SK-N-SH (cell line): ENCODE data around the gene BSN. TPM values are rescaled to one million over a fixed set of nuclear protein-coding genes. Genes with fewer than 3 reads are reported as not detected.

Experiments
- CTCF ChIA-PET: fragments of 300-600, 350-600 bp; formaldehyde crosslinking; extraction: SDS; loops from one replicate; lab custom pipeline; 2021; lab: Yijun Ruan, JAX
- POLR2A ChIA-PET: fragments of 350-600 bp; sonication (Branson Sonifier 250); formaldehyde crosslinking; extraction: SDS; loops from one replicate; lab custom pipeline; 2020; ENCODE audit warnings: antibody characterized with exemption, inconsistent platforms; lab: Yijun Ruan, JAX
- DNase-seq: peaks from one replicate; pipeline ENCODE4 v3.0.0; 2012
- H2AFZ ChIP-seq: fragments of 200-600 bp; sonication (generic); 2 replicates; pipeline ENCODE4 v1.8.1; 2016; ENCODE audit warnings: antibody characterized with exemption, mild to moderate bottlenecking, low read depth
- H3F3A ChIP-seq: fragments of 200-600 bp; sonication (generic); replicated peaks from 2 replicates; pipeline ENCODE3; 2016; ENCODE audit warnings: antibody characterized with exemption, mild to moderate bottlenecking; ENCODE audit not compliant: insufficient read depth
- H3K27ac ChIP-seq, 2 experiments: fragments of 200-500 bp in 1 of 2; fragments of 200-600 bp in 1 of 2; sonication (Bioruptor generic) in 1 of 2; sonication (generic), shearing (Covaris generic) in 1 of 2; 2 replicates each; pipeline versions ENCODE4 v1.5.1 to v1.6.1; 2014 to 2016; ENCODE audit warnings: low read depth in 2 of 2, inconsistent platforms in 1 of 2, low read length in 1 of 2, mild to moderate bottlenecking in 1 of 2, mixed read lengths in 1 of 2
- H3K27me3 ChIP-seq: fragments of 200-600 bp; sonication (generic), shearing (Covaris generic); 2 replicates; pipeline ENCODE4 v1.6.1; 2016; ENCODE audit warnings: mixed run types; ENCODE audit not compliant: insufficient read depth
- H3K36me3 ChIP-seq, 2 experiments: fragments of 200-500 bp in 1 of 2; fragments of 200-600 bp in 1 of 2; sonication (Bioruptor generic) in 1 of 2; sonication (generic) in 1 of 2; replicated peaks in 1 of 2; 2 replicates each; pipeline versions ENCODE3 to v1.5.1; 2014 to 2016; ENCODE audit warnings: low read length in 1 of 2, mild to moderate bottlenecking in 1 of 2; ENCODE audit not compliant: insufficient read depth in 2 of 2, control insufficient read depth in 1 of 2
- H3K4me1 ChIP-seq, 2 experiments: fragments of 200-500 bp in 1 of 2; fragments of 200-600 bp in 1 of 2; sonication (Bioruptor generic) in 1 of 2; sonication (generic), shearing (Covaris generic) in 1 of 2; 2 replicates each; pipeline versions ENCODE4 v1.5.1 to v1.6.1; 2014 to 2016; ENCODE audit warnings: low read depth in 1 of 2, low read length in 1 of 2, mixed run types in 1 of 2; ENCODE audit not compliant: insufficient read depth in 2 of 2, control insufficient read depth in 1 of 2
- H3K4me2 ChIP-seq: fragments of 200-600 bp; sonication (generic), shearing (Covaris generic); 2 replicates; pipeline ENCODE4 v1.6.1; 2017; ENCODE audit warnings: mixed run types
- H3K4me3 ChIP-seq, 2 experiments: fragments of 200-500 bp in 1 of 2; fragments of 200-600 bp in 1 of 2; sonication (Bioruptor generic) in 1 of 2; sonication (generic), shearing (Covaris generic) in 1 of 2; 2 replicates each; pipeline versions ENCODE4 v1.5.1 to v1.8.1; 2014 to 2016; ENCODE audit warnings: low read depth in 2 of 2, inconsistent platforms in 1 of 2, low read length in 1 of 2, mild to moderate bottlenecking in 1 of 2, mixed read lengths in 1 of 2, moderate library complexity in 1 of 2
- H3K79me2 ChIP-seq: fragments of 200-600 bp; sonication (generic); 2 replicates; pipeline ENCODE4 v1.8.1; 2017; ENCODE audit warnings: mild to moderate bottlenecking; ENCODE audit not compliant: insufficient read depth
- H3K9ac ChIP-seq: fragments of 200-600 bp; sonication (generic); 2 replicates; pipeline ENCODE4 v1.6.1; 2017; ENCODE audit warnings: mixed run types
- H3K9me2 ChIP-seq: fragments of 200-600 bp; sonication (generic); 2 replicates; pipeline ENCODE4 v1.6.1; 2017; ENCODE audit warnings: mixed run types
- H3K9me3 ChIP-seq: fragments of 200-600 bp; sonication (generic); 2 replicates; pipeline ENCODE4 v1.6.1; 2017; ENCODE audit warnings: mixed run types, mild to moderate bottlenecking, moderate library complexity
- H4K20me1 ChIP-seq: fragments of 200-600 bp; sonication (generic); 2 replicates; pipeline ENCODE4 v1.6.1; 2017; ENCODE audit warnings: mild to moderate bottlenecking, mixed run types; ENCODE audit not compliant: insufficient read depth
- ELF1 ChIP-seq: IDR thresholded peaks from 2 replicates; pipeline ENCODE4 v1.4.0; 2012
- EP300 ChIP-seq, 2 experiments: IDR thresholded peaks; 2 replicates each; pipeline versions ENCODE4 v1.4.0 to v1.6.1; 2012; ENCODE audit warnings: borderline replicate concordance in 1 of 2, low read depth in 1 of 2, low read length in 1 of 2
- EZH2phosphoT487 ChIP-seq: fragments of 200-600 bp; sonication (generic); IDR thresholded peaks from 2 replicates; pipeline ENCODE4 v1.6.1; 2017; ENCODE audit warnings: low read depth, mixed run types, mild to moderate bottlenecking, antibody characterized with exemption, moderate library complexity, borderline replicate concordance
- FOSL2 ChIP-seq: IDR thresholded peaks from 2 replicates; pipeline ENCODE4 v1.4.0; 2012; ENCODE audit warnings: low read depth, mild to moderate bottlenecking, moderate library complexity, borderline replicate concordance
- FOXJ3 ChIP-seq: sonication (generic); formaldehyde crosslinking; IDR thresholded peaks from 2 replicates; pipeline ENCODE4 v1.5.1; 2020; ENCODE audit warnings: mild to moderate bottlenecking, missing genetic modification reagents
- FOXM1 ChIP-seq: IDR thresholded peaks from 2 replicates; pipeline ENCODE4 v1.4.0; 2012; ENCODE audit warnings: low read depth, mild to moderate bottlenecking
- GABPA ChIP-seq: IDR thresholded peaks from 2 replicates; pipeline ENCODE4 v1.4.0; 2012; ENCODE audit warnings: low read depth, mild to moderate bottlenecking
- GATA2 ChIP-seq: sonication (generic); formaldehyde crosslinking; IDR thresholded peaks from 2 replicates; pipeline ENCODE4 v1.5.0; 2020; ENCODE audit warnings: mild to moderate bottlenecking, missing genetic modification reagents
- MEF2A ChIP-seq: IDR thresholded peaks from 2 replicates; pipeline ENCODE4 v1.4.0; 2012; ENCODE audit warnings: low read depth, borderline replicate concordance
- MXI1 ChIP-seq: IDR thresholded peaks from 2 replicates; pipeline ENCODE4 v1.6.1; 2012; ENCODE audit warnings: mild to moderate bottlenecking, low read depth, low read length, improper control_type of control experiment
- NFIC ChIP-seq: IDR thresholded peaks from 2 replicates; pipeline ENCODE4 v1.4.0; 2012; ENCODE audit warnings: borderline replicate concordance
- NRF1 ChIP-seq: IDR thresholded peaks from 2 replicates; pipeline ENCODE4 v1.6.1; 2012; ENCODE audit warnings: low read depth, mild to moderate bottlenecking, low read length
- POLR2AphosphoS5 ChIP-seq: IDR thresholded peaks from 2 replicates; pipeline ENCODE4 v1.6.1; 2012; ENCODE audit warnings: low read depth, low read length
- RAD21 ChIP-seq: IDR thresholded peaks from 2 replicates; pipeline ENCODE4 v1.6.1; 2012; ENCODE audit warnings: mild to moderate bottlenecking, low read length
- RCOR1 ChIP-seq: fragments of 150-350 bp; IDR thresholded peaks from 2 replicates; pipeline ENCODE4 v1.6.1; 2017; ENCODE audit warnings: antibody characterized with exemption, low read length
- RFX5 ChIP-seq: IDR thresholded peaks from 2 replicates; pipeline ENCODE4 v1.6.1; 2012; ENCODE audit warnings: mild to moderate bottlenecking, improper control_type of control experiment, low read length
- SMC3 ChIP-seq: IDR thresholded peaks from 2 replicates; pipeline ENCODE4 v1.6.1; 2012; ENCODE audit warnings: low read depth, low read length, improper control_type of control experiment
- YY1 ChIP-seq: IDR thresholded peaks from 2 replicates; pipeline ENCODE4 v1.4.0; 2012; ENCODE audit warnings: low read depth, mild to moderate bottlenecking
- WGBS: methylation state at CpG from one replicate; pipeline ENCODE4 v1.1.6; 2017; ENCODE audit warnings: low lambda C conversion rate; 5-methylcytosine and 5-hydroxymethylcytosine counted together
- polyA plus RNA-seq, 3 experiments: library from polyadenylated mRNA; depleted of rRNA; stranded (reverse); fragments of >200 nt; gene quantifications; 2 replicates each; pipeline ENCODE4 v1.2.3, GENCODE V29; 2012
- TF ChIP-seq, protein P1 (sequence below): IDR thresholded peaks from 2 replicates; pipeline ENCODE4 v1.4.0; 2012; ENCODE audit warnings: low read depth
- TF ChIP-seq, protein P2 (sequence below): IDR thresholded peaks from 2 replicates; pipeline ENCODE4; 2012
- TF ChIP-seq, protein P3 (sequence below): IDR thresholded peaks from 2 replicates; pipeline ENCODE4 v1.4.0; 2012; ENCODE audit warnings: low read depth, borderline replicate concordance
- TF ChIP-seq, protein P4 (sequence below): fragments of 150-350 bp; IDR thresholded peaks from 2 replicates; pipeline ENCODE4 v1.6.1; 2017; ENCODE audit warnings: antibody characterized with exemption, low read length, low read depth, borderline replicate concordance

Gene BSN
- polyA plus RNA-seq, 1 of the 3 experiments (the other 2 are of a cell fraction): 0.07 TPM

DNA sequence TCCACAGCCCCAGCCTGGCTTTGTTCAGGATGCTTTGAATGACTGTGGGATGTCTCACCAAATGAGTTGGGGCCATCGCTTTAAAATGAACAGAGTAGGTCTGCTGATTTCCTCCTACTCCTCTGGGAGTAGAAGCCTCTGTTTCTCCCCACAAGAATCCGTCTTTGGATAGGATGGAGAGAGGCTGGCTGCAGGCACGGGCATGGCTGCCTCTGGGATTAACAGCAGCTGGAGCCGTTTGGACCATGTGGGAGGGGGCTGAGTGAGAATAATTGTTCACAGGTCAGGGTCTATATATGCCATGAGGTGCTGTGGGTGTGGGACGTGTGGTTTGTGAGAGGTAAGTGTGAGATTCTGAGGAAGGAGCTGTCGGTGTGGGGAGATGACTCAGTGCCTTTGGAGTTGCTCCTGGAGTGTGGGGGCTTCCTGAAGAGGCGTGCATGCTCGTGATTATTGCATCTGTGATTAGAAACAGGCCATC, 71.9 kb downstream of the BSN start:
- CTCF ChIA-PET: interaction anchor here (0.8 to 2.9 kb wide), 4 partner anchors 15 to 87 kb away, joined by 3 to 15 read pairs (median 5); no protein-coding TSS in a partner anchor
- Histone ChIP-seq H3F3A (no peaks in the 10 kb centered on the region), H4K20me1 (no peaks in the 10 kb centered on the region), H3K4me1 (peaks cover 0 to 35% of the 10 kb centered on the region in 2 experiments; a peak in 1 of 4 replicates), H2AFZ (no peak overlapping the region), H3K4me2 (no peak overlapping the region), H3K27ac (no peak overlapping the region), H3K27me3 (peaks cover 21% of the 10 kb centered on the region; the same call in 1 of the 2 replicates), H3K79me2 (no peaks in the 10 kb centered on the region), H3K9me2 (no peaks in the 10 kb centered on the region), H3K9me3 (no peaks in the 10 kb centered on the region), H3K4me3 (no peak overlapping the region), H3K36me3 (no peaks in the 10 kb centered on the region), H3K9ac (no peak overlapping the region)
- DNase-seq: no peak
- TF ChIP-seq RCOR1 (no peak), YY1 (no peak), MEF2A (no peak), EP300 (IDR thresholded peaks at IDR 0.05; ENCODE audit: borderline replicate concordance in 1 of 2, low read depth in 1 of 2, low read length in 1 of 2) (no peak), GABPA (no peak), NRF1 (no peak)
- TF ChIP-seq, protein P1, sequence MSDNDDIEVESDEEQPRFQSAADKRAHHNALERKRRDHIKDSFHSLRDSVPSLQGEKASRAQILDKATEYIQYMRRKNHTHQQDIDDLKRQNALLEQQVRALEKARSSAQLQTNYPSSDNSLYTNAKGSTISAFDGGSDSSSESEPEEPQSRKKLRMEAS: no peak
- 44% methylated on average over 8 of the region's 8 CpGs for WGBS
- POLR2A ChIA-PET: no interaction called here

DNA sequence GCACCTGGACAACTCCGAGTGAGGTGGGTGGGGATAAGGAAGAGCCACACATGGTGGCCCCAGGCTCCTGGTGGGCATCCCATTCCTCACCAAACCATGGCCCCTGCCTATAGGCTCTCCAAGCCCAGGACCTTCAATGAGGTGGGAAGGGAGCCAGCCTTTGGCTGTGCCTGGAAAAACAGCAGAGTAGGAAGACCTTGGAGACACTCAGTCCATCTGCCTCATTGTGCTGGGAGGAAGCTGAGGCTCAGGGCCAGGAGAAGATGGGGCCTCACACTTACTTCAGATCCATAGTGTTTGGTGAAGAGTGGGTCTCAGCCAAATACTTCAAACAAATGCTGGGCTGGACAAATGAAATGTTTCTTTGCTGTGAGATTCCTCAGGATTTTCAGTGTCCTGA, 72.5 kb downstream of the BSN start:
- no peaks in the 10 kb centered on the region for H3K36me3 ChIP-seq
- no peaks in the 10 kb centered on the region for H3F3A ChIP-seq
- WGBS: no CpG with 5 or more reads among the region's 1 CpG
- no peak overlapping the region for H3K4me2 ChIP-seq
- peaks cover 15% of the 10 kb centered on the region; the same call in 1 of the 2 replicates for H3K27me3 ChIP-seq
- H2AFZ ChIP-seq: no peak overlapping the region
- H3K27ac ChIP-seq: no peak overlapping the region; a peak in 1 of 4 replicates
- H3K4me3 ChIP-seq: no peak overlapping the region
- DNase-seq: no peak
- H4K20me1 ChIP-seq: no peaks in the 10 kb centered on the region
- no peak overlapping the region for H3K9ac ChIP-seq
- H3K9me3 ChIP-seq: no peaks in the 10 kb centered on the region
- peaks cover 0 to 35% of the 10 kb centered on the region in 2 experiments; a peak in 1 of 4 replicates for H3K4me1 ChIP-seq
- H3K9me2 ChIP-seq: no peaks in the 10 kb centered on the region
- ChIA-PET CTCF (interaction anchor here (0.8 to 2.9 kb wide), 4 partner anchors 14 to 87 kb away, joined by 3 to 15 read pairs (median 5); no protein-coding TSS in a partner anchor), POLR2A (no interaction called here)
- TF ChIP-seq NFIC (no peak), SMC3 (no peak), EZH2phosphoT487 (no peak), ELF1 (no peak), POLR2AphosphoS5 (no peak), RAD21 (no peak), FOXM1 (no peak), FOSL2 (no peak), GATA2 (CRISPR knock-in tag) (no peak), FOXJ3 (CRISPR knock-in tag) (no peak), MXI1 (no peak), RFX5 (no peak)
- TF ChIP-seq, protein P2, sequence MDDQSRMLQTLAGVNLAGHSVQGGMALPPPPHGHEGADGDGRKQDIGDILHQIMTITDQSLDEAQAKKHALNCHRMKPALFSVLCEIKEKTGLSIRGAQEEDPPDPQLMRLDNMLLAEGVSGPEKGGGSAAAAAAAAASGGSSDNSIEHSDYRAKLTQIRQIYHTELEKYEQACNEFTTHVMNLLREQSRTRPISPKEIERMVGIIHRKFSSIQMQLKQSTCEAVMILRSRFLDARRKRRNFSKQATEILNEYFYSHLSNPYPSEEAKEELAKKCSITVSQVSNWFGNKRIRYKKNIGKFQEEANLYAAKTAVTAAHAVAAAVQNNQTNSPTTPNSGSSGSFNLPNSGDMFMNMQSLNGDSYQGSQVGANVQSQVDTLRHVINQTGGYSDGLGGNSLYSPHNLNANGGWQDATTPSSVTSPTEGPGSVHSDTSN: no peak
- TF ChIP-seq, protein P3, sequence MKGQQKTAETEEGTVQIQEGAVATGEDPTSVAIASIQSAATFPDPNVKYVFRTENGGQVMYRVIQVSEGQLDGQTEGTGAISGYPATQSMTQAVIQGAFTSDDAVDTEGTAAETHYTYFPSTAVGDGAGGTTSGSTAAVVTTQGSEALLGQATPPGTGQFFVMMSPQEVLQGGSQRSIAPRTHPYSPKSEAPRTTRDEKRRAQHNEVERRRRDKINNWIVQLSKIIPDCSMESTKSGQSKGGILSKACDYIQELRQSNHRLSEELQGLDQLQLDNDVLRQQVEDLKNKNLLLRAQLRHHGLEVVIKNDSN: no peak
- TF ChIP-seq, protein P4, sequence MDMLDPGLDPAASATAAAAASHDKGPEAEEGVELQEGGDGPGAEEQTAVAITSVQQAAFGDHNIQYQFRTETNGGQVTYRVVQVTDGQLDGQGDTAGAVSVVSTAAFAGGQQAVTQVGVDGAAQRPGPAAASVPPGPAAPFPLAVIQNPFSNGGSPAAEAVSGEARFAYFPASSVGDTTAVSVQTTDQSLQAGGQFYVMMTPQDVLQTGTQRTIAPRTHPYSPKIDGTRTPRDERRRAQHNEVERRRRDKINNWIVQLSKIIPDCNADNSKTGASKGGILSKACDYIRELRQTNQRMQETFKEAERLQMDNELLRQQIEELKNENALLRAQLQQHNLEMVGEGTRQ: no peak
- no peaks in the 10 kb centered on the region for H3K79me2 ChIP-seq
